Glomerular visceral epithelial cell (primary cell): ENCODE data around the gene GGT5.
"Not testable (repeated sequence)": the region's sequence is repeated elsewhere in the genome, so short reads cannot be mapped to it uniquely, and the experiment has no call there.

Experiments used
- DNase-seq: peaks from one replicate; pipeline ENCODE4 v3.0.0-alpha.2; 2016; ENCODE audit errors: extremely low spot score

The GGT5 gene

DNA sequence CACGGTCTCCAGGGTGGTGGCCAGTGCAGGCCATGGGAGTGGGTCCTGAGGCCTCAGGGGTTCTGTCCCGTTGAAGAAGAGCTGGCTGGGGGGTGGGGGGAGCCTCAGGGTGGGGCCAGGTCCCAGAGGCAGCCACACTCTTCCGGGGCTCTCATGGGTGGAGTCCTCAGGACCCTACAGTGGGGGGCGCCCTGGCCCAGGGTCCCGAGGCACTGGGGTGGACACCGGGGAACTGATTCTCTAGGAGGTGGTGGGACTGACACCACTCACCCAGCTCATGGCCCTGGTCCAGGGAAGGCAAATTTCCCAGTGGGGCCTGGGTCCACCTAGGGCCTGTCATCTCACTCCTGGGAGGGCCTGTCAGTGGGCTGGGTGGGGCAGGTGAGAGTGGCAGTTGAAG lies 12.8 kb downstream of the GGT5 start:
- no peak for DNase-seq

DNA sequence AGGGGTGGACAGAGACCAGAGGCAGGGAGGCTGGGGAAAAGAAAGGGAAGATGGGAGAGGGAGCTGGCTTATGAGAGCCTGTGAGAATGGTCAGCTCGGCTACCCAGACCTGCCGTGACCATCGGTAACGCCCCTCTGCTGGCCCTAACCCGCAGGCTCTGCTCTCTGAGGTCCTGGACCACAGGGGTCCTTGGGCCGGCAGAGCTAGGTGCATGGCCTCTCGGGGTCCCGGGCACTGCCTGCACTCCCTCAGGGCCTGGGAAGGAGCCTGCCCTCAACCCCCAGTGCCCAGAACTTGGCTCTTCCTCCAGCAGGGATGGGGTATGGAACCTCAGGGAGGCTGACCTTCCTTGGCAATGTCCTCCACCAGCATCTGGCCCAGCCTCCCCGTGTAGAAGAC lies 13.2 kb downstream of the GGT5 start:
- no peak for DNase-seq

DNA sequence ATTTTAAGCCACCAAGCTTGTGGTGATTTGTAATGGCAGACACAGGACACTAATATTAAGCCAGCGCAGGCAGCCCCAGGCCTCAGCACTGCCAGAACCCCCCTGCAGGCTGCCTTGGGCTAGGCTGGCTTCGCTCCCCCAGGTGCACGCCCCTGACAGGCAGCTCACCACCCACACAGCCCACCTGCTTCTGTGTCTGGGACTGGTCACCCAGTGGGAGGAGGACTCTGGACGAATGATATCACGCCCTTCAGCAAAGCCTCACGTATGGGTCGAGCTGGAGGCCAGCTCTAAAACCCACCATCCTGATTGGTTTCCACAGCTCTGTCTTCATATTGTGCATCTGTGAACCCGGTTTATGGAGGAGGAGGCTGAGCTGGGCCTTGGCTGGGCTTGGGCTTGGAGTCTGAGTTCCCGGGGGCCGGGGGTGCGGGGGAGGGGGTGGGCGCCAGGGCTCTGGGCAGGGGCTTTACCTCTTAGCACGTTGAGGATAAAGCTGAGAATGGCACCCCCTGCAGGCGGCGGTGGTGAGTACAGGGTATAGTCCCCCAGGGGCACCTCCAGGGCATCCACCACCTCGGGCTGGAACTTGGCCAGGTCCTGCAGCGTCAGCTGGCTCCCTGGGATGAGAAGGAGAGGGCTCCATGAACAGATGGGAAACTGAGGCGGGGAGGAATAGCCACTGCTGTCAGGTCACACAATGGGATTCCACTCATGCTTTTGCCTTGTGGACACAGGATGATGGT lies 13.8 kb downstream of the GGT5 start:
- DNase-seq: peak; percentile 14

DNA sequence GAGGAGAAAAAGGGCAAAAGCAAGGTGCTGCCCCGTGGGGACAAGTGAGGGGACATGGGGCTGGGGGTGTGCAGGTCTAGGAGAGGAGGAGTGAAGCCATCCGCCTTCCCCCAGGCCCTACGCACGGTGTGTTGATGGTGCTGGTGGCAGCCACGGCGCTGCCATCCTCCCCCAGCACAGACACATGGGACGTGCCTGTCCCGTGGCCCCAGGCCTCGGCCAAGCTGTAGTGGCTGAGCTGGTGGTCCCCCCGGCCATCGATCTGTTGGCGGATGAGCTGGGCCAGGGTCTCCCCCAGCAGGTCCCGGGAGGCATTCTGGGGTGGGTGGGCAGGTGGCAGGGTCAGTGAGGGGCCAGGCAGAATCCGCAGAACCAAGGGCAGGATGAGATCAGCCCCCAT lies 18.9 kb downstream of the GGT5 start:
- no peak for DNase-seq

DNA sequence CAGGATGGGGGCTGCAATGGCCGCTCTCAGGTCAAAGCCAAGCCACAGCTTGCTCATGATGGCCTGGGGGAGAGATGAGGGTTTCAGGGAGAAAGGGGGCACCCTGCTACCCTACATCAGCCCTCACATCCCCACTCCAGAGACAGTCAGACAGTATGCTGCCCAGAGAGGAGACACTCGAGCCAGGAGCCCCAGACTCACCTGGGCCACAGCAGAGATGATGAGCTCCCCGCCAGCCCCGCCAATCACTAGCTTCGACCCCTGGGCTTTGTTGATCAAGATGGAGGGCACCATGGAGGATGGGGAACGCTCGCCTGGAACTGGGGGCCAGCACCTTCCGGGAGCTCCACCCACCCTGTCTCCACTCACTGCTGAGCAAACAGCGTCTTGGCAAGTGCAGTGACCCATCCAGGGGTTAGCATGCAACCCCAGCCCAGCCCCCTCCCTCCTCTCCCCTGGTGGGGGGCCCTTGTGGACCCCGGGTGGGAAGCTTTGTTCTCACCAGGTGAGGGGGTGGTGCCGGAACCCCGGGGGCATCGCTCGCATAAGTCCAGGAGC lies 19.8 kb downstream of the GGT5 start:
- no peak for DNase-seq

DNA sequence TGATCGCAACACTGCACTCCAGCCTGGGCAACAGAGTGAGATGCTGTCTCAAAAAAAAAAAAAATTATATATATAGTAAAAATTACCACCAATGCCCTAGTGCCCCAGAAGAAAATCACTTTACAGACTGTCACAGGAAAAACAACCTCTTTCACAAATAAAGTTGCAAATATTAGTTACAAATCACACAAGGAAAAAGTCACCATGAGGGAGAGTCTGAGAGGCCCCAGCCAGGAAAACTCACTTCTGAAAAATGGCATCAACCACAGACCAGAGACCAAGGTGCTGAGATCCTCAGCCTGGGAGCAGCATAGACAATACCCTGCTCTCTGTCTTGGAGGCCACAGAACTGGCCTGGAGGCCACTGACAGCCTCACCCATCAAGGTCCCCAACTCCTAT lies 20.4 kb downstream of the GGT5 start:
- DNase-seq: no peak

DNA sequence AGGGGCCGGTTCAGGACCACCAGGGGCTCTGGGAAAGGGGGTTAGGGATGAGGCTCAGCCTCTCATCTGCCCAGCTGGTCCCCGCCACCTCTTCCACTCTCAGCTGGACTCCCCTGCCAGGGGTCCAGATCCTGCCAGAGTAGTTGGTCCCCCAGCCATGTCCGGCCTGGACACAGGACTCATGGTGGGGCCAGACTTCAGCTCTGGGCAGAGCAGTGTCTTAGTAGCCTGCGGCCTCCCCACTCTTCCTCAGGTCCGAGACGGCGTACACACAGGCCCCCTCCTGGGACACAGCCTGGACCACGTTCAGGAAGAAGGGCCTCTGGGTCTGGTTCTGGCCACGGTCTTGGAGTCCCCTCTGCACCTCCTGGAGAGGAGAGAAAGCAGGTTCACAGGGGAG lies 25.1 kb downstream of the GGT5 start:
- DNase-seq: no peak

DNA sequence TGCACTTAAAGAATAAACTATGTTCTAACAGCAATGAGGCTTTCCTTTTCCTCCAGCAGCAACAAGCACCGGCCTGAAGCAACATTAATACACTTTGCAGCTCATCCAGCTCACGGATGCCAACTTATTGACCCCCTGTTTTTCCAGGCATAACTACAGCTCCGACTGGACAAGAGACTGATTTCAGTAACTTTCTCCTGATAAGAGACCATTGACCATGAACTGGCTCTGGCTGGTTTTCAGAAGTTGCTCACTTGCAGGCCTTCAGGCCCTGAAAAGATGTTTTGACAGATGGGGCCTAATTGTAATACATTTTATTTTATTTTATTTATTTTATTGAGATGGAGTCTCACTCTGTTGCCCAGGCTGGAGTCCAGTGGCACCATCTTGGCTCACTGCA lies 27.5 kb downstream of the GGT5 start:
- no peak for DNase-seq

DNA sequence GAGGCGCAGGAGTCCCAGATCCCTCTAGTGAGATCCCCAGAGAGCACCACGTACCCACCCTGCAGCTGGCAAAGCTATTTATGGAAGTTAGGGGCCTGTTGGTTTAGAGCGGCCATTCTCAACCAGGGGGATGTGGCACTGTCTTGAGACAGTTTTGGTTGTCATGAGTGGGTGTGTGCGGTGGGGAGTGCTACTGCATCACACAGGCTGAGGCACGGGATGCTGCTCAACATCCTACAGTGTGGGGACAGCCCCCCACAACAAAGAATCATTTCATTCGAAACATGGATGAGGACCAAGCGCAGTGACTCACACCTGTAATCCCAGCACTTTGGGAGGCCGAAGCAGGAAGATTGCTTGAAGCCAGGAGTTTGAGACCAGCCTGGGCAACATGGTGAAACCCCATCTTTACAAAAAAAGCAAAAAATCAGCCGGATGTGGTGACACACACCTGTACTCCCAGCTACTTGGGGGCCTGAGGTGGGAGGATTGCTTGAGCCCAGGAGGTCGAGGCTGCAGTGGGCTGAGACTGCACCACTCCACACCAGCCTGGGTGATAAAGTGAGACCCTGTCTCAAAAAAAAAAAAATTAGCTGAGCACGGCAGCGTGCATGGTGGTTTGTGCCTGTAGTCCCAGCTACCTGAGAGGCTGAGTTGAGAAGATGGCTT lies 28.2 kb downstream of the GGT5 start:
- no peak for DNase-seq

DNA sequence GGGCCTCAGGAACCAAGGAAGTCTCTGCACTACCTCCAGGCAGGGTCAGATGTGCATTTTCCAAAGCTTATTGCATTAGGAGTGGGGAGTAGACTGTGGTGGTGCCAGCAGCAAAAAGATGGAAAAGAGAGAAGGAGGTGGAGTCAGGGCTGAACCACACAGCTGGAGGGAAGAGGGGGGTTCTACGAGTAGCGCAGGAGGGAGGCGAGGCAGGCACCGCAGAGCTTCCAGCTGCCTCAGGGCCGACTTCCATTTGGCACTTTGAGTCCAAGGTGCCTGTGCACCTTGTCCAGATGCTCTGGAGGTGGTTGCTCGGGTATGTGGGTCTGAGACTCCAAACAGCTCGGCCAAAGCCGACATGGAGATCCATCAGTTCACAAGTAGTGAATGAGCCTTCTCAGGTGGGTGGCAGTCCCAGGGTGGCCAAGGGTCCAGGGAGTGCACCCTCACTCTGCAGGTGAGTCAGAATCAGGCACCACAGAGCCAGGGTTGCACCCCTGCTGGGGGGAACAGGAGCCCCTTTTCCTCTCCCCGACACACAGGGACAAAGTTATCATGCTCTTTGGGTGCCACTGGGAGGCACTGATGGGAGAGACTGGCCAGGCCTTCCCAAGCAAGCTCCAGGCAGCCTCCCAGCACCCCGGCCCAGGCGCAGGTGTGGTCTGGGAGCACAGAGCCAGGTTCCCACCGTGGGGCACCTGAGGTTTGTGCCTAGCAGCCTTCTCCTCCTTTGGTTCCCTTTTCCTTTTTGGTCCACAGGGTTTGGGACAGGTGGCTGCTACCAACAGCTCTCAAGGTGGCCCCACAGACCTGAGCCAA lies 30.2 kb downstream of the GGT5 start:
- DNase-seq: no peak

DNA sequence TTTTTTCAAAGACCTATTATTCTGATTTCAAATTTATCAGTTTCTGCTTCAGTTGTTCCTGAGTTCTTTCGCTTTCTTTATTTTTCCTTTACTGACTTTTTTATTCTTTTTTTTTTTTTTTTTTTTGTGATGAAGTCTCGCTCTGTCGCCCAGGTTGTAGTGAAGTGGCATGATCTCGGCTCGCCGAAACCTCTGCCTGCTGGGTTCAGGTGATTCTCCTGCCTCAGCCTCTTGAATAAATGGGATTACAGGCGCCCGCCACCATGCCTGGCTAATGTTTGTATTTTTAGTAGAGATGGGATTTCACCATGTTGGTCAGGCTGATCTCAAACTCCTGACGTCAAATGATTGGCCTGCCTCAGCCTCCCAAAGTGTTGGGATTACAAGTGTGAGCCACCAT lies 31.8 kb downstream of the GGT5 start:
- DNase-seq: not testable (repeated sequence)

DNA sequence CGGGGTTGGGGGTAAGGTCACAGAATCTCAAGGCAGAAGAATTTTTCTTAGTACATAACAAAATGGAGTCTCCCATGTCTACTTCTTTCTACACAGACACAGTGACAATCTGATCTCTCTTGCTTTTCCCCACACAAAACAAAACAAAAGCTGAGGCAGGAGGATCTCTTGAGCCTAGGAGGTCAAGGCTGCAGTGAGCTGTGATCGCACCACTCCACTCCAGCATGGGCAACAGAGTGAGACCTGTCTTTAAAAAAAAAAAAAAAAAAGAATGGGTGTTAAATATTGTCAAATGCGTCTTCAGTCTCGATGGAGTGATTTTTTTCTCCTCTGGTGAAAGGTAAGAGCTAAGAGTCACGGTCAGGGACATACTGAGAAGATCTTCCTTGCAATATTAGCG lies 33.2 kb downstream of the GGT5 start:
- not testable (repeated sequence) for DNase-seq

DNA sequence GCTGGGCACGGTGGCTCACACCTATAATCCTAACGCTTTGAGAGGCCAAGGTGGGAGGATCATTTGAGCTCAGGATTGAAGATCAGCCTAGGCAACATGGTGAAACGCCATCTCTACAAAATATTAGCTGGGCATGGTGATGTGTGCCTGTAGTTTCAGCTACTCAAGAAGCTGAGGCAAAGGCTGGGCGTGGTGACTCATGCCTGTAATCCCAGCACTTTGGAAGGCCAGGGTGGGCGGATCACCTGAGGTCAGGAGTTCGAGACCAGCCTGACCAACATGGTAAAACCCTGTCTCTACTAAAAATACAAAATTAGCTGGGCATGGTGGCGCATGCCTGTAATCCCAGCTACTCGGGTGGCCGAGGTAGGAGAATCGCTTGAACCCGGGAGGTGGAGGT lies 34.5 kb downstream of the GGT5 start:
- not testable (repeated sequence) for DNase-seq

DNA sequence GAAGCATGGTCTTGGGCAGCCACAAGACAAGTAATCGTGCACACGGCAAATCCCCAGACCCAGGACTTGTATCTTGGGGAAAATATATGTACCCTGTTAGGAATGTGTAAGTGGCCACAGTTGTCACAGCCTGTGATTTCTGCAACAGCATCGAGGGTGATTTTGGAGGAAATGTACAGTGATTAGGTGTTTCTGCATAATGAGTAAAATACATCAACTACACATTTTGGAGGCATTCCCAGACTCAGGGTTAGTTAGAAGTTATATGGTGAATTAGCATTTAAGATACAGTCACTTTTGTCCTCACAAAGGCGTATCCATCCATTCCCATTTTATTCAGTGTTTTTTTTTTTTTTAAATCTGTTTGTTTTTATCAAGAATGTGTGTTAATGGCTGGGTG lies 35.2 kb downstream of the GGT5 start:
- DNase-seq: no peak

DNA sequence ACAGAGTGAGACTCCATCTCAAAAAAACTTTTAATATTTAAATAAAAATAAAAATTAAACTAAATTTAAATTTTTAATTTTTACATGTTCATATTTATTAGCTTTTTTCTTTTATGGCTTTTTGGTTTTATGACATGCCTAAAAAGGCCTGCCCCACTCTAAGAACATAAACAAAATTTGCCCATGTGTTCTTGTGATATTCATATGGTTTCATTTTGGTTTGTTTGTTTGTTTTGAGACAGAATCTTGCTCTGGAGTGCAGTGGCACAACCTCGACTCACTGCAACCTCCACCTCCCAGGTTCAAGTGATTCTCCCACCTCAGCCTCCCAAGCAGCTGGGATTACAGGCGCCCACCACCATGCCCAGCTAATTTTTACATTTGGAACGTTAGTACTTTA lies 35.9 kb downstream of the GGT5 start:
- no peak for DNase-seq

DNA sequence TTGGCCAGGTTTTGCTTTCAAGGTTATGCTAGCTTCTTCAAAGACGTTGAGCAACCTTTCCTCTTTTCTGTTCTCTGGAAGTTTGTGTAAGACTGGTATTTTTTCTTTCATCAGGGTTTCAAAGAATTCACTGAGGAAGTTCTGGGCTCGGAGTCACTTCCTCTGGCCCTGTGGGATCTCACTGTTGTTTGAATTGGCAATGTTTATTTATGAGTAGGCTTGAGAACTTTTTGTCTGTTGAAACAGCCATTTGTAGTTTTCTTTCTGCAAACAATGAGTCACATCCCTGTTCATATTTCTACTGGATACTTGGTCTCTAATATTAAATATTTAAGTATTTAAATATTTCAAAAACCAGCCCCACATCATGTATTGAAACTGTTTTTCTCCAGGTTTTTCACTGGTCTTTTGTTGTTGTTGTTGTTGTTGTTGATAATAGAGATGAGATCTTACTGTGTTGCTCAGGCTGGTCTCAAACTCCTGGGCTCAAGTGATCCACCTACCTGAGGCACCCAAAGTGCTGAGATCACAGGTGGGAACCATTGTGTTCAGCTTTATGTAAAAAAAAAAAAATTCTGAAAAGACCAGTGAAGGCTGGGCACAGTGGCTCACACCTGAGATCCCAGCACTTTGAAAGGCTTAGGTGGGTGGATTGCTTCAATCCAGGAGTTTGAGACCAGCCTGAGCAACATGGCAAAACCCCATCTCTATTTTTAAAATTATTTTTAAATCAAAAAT lies 36.7 kb downstream of the GGT5 start:
- DNase-seq: peak; percentile 40

DNA sequence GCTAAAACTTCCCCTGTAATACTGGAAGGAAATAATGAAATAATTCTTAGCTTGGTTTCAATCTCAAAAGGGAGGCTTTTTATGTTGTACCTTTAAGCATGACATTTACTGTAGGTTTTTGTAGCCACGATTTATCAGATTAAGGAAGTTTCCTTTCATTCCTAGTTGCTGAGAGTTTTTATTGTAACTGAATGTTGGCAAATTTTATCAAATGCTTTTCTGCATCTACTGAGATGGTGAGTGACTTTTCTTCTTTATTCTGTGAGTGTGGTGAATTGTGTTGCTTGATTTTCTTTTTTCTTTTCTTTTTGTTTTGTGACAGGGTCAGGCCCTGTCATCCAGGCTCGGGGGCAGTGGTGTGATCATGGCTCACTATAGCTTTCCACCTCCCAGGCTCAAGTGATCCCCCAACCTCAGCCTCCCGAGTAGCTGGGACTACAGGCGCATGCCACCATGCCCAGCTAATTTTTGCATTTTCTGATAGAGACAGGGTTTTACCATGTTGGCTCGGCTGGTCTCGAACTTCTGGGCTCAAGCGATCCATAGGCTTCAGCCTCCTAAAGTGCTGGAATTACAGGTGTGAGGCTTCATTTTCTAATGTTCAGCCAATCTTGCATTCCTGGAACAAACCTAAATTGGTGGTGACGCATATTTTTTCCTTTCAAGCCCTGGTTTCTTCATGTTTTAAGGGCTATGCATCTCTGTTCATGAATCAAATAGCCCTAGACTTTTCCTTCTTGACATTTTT lies 37.4 kb downstream of the GGT5 start:
- no peak for DNase-seq

DNA sequence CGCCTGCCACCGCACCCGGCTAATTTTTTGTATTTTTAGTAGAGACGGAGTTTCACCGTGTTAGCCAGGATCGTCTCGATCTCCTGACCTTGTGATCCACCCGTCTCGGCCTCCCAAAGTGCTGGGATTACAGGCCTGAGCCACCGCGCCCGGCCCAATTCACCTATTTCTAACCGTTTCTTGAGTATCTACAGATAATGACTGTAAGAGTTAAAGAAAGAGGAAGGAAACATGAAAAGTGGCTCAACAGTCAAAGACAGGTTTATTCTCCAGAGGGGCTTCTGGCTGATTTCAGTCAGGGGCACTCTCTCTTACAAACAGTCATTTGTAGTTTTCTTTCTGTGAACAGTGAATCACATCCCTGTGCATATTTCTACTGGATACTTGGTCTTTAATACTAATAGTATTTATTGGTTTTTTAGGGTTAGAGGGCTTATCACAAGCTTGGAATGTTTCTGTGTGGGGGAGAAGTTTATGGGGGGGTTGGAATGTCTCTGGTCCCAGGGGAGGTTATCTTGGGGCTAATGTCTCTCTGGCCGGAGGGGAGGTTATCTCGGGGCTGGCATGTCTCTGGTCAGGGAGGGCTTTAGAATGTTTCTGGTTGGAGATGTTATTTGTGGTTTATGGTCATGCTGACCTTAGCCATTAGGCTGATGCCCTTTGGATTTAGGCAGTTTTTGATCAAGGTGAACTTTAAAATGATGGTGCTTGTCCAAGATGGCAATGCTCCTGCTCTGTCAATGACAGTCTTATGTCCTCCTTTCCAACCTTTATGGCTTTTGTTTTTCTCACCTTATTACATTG lies 38.2 kb downstream of the GGT5 start:
- not testable (repeated sequence) for DNase-seq

DNA sequence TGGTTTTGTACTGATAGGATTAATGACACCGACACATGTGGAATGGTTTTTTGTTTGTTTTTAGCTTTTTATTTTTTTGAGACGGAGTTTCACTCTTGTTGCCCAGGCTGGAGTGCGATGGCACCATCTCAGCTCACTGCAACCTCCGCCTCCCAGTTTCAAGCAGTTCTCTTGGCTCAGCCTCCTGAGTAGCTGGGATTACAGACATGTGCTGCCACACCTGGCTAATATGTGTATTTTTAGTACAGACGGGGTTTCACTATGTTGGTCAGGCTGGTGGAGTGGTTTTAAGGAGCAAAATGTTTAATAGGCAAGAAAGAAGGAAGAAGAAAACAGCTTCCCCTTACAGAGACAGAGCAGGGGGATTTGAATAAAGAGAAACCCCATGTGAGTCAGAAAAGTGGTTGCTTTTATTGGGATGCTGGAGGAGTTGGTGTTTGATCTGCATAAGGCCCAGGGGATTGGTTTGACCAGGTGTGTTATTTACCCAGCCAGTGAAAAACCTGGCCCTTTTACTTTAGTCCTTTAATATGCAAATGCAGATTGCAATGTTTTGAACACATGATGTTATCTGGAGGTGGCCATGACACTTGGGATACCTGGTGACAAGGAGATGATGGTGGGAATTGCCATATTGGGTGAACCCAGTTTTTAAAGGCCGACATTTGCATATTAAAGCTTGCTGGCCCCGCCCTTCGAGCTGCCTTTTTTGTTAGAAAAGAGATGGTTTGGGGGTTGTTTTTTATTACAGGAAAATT lies 39.3 kb downstream of the GGT5 start:
- DNase-seq: no peak
